Endothelial cell of umbilical vein (primary cell): Measurements from ENCODE around the gene NFIA. TPM values are rescaled to one million over a fixed set of nuclear protein-coding genes. Genes with fewer than 3 reads are reported as not detected.

Experiments
- BruUV-seq: library from RNA; stranded (reverse); fragments of 400-500 nt; replicated peaks from 2 replicates; lab custom pipeline; 2021; lab: Mats Ljungman, UMichigan
- CTCF ChIA-PET: fragments of 300-600, 350-600 bp; sonication (Branson Sonifier 250); formaldehyde crosslinking; loops from one replicate; lab custom pipeline; 2021; ENCODE audit warnings: antibody characterized with exemption, inconsistent platforms; lab: Charles Lee
- POLR2A ChIA-PET: fragments of 300-600, 350-600 bp; sonication (Branson Sonifier 250); formaldehyde crosslinking; loops from one replicate; lab custom pipeline; 2021; ENCODE audit warnings: antibody characterized with exemption, inconsistent platforms; lab: Charles Lee
- DNase-seq: peaks from one replicate; pipeline ENCODE4 v3.0.0-alpha.2; 2011; ENCODE audit warnings: low read depth, low spot score
- FAIRE-seq: peaks from 2 replicates; lab custom pipeline; 2011; peaks lifted over from hg19 to GRCh38; lab: Jason Lieb, UNC
- H2AFZ ChIP-seq: 2 replicates; pipeline ENCODE4 v1.6.0; 2012; ENCODE audit warnings: low read depth, low read length, control low read depth, inconsistent platforms
- H3K27ac ChIP-seq: 2 replicates; pipeline ENCODE4 v1.5.1; 2011; ENCODE audit warnings: low read depth, mild to moderate bottlenecking, control low read depth, low read length, moderate library complexity; ENCODE audit not compliant: insufficient read depth
- H3K27me3 ChIP-seq, 2 experiments: 2 replicates each; pipeline versions ENCODE4 v1.6.0 to v1.6.1; 2011; ENCODE audit warnings: low read length in 2 of 2, mixed read lengths in 1 of 2; ENCODE audit not compliant: control insufficient read depth in 2 of 2, insufficient read depth in 2 of 2
- H3K36me3 ChIP-seq, 2 experiments: 2 replicates in 1 of 2; 3 replicates in 1 of 2; pipeline ENCODE4 v1.5.1; 2011; ENCODE audit warnings: low read length in 2 of 2, mild to moderate bottlenecking in 1 of 2, moderate library complexity in 1 of 2; ENCODE audit not compliant: control insufficient read depth in 2 of 2, insufficient read depth in 2 of 2; ENCODE audit errors: extremely low read depth in 1 of 2
- H3K4me1 ChIP-seq: 3 replicates; pipeline ENCODE4 v1.5.1; 2011; ENCODE audit warnings: mild to moderate bottlenecking, low read length; ENCODE audit not compliant: control insufficient read depth, insufficient read depth; ENCODE audit errors: extremely low read depth
- H3K4me2 ChIP-seq: 2 replicates; pipeline ENCODE4 v1.6.1; 2011; ENCODE audit warnings: low read length, control low read depth, mixed read lengths; ENCODE audit not compliant: insufficient read depth
- H3K4me3 ChIP-seq, 3 experiments: fragments of 200-600 bp in 1 of 3; sonication (generic), shearing (Covaris generic) in 1 of 3; replicated peaks in 1 of 3; 2 replicates each; pipeline ENCODE4 v1.5.1; 2011 to 2016; ENCODE audit warnings: control low read depth in 3 of 3, low read length in 3 of 3, mild to moderate bottlenecking in 2 of 3, inconsistent platforms in 1 of 3, low read depth in 1 of 3, moderate library complexity in 1 of 3; ENCODE audit not compliant: insufficient read depth in 1 of 3
- H3K79me2 ChIP-seq: 2 replicates; pipeline ENCODE4 v1.6.0; 2012; ENCODE audit warnings: low read length, inconsistent platforms; ENCODE audit not compliant: control insufficient read depth, insufficient read depth
- H3K9ac ChIP-seq: replicated peaks from 2 replicates; pipeline ENCODE3; 2011; ENCODE audit warnings: low read length, control low read depth; ENCODE audit not compliant: insufficient read depth; ENCODE audit errors: extremely low read depth
- H3K9me1 ChIP-seq: replicated peaks from 3 replicates; pipeline ENCODE4 v1.6.0; 2011; ENCODE audit warnings: mild to moderate bottlenecking, low read length; ENCODE audit not compliant: control insufficient read depth, insufficient read depth; ENCODE audit errors: extremely low read depth
- H3K9me3 ChIP-seq: replicated peaks from 2 replicates; pipeline ENCODE4 v1.5.1; 2012; ENCODE audit warnings: low read length, inconsistent platforms; ENCODE audit not compliant: control insufficient read depth, insufficient read depth
- H4K20me1 ChIP-seq: replicated peaks from 2 replicates; pipeline ENCODE3; 2011; ENCODE audit warnings: mild to moderate bottlenecking, low read length; ENCODE audit not compliant: control insufficient read depth, insufficient read depth; ENCODE audit errors: extremely low read depth
- CTCF ChIP-seq, 2 donors: IDR thresholded peaks; 1 replicate in 1 of 2; 2 replicates in 1 of 2; pipeline ENCODE4 v1.5.1; 2011; ENCODE audit warnings: low read length in 2 of 2, mild to moderate bottlenecking in 2 of 2, moderate library complexity in 2 of 2, control low read depth in 1 of 2, inconsistent platforms in 1 of 2, low read depth in 1 of 2; ENCODE audit not compliant: insufficient read depth in 1 of 2; ENCODE audit errors: extremely low read depth in 1 of 2
- GATA2 ChIP-seq: IDR thresholded peaks from 2 replicates; pipeline ENCODE4 v1.7.0; 2011; ENCODE audit warnings: low read depth, mild to moderate bottlenecking, moderate library complexity, mixed read lengths, low read length; ENCODE audit not compliant: insufficient read length, insufficient read depth
- JUN ChIP-seq: IDR thresholded peaks from 2 replicates; pipeline ENCODE4 v1.6.1; 2011; ENCODE audit warnings: borderline replicate concordance, low read depth; ENCODE audit not compliant: insufficient read length, insufficient read depth
- dilution Hi-C: fragments of 300-500 bp; cut with MboI; formaldehyde crosslinking; loops from one replicate; pipeline ENCODE4 v1.15.0; 2019; ENCODE audit warnings: low sequenced_read_pairs; ENCODE audit not compliant: extremely low pct_ligation_motif_present
- intact Hi-C: fragments of 100-400 bp; cut with micrococcal nuclease; formaldehyde crosslinking; loops from one replicate; pipeline ENCODE4 v1.10.0; 2022
- polyA plus RNA-seq, 4 experiments: library from polyadenylated mRNA; depleted of rRNA in 3 of 4; stranded (reverse) in 3 of 4; unstranded in 1 of 4; fragments of >200 nt; gene quantifications; 2 replicates each; pipeline versions ENCODE4 v1.2.1 to v1.2.3, GENCODE V29; 2011 to 2012; ENCODE audit warnings: missing spikeins in 1 of 4
- total RNA-seq: library from RNA; stranded (reverse); gene quantifications from 2 replicates; pipeline ENCODE4 v1.2.3, GENCODE V29; 2021
- TF ChIP-seq, protein P1 (sequence below): IDR thresholded peaks from 2 replicates; pipeline ENCODE4 v1.6.1; 2011; ENCODE audit not compliant: insufficient read depth, insufficient read length

Gene NFIA
- total and polyA plus RNA-seq, 2 donors (not counting 3 experiments of a cell fraction or from before 2014, with no cell fraction given) = 25.5 to 47.0 TPM

DNA sequence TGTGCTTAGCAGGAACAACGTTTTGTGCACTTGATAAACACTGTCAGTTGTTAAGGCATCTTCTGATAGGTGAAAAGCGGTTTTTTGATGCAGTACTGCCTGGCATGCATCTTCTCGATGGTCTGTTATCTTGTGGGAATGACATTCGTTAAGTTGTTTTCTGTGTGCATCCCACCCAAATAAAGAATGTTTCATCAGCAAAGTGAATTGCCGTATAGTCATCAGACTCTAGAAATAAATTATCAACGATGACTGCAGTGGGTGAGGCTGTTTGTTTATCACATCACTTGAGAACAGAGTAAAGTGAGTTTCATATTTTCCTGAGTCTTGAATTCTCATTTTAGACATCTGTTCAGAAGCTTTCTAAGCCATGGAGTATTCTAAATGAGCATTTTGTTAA, 34.1 kb downstream of the NFIA start:
- Histone ChIP-seq H3K27ac (no peak overlapping the region), H3K27me3 (no peaks in the 10 kb centered on the region), H3K4me1 (no peaks in the 10 kb centered on the region), H3K9me1 (no peaks in the 10 kb centered on the region), H3K4me3 (no peak overlapping the region), H3K79me2 (peaks cover 9% of the 10 kb centered on the region), H3K9me3 (no peaks in the 10 kb centered on the region), H2AFZ (no peak overlapping the region), H4K20me1 (peaks cover under 1% of the 10 kb centered on the region), H3K9ac (no peak overlapping the region), H3K4me2 (no peak overlapping the region), H3K36me3 (no peaks in the 10 kb centered on the region)
- ChIA-PET POLR2A (no interaction called here), CTCF (no interaction called here)
- no TSS peak for BruUV-seq
- no peak for DNase-seq
- dilution Hi-C loops = no loop called here
- TF ChIP-seq JUN = no peak
- TF ChIP-seq, protein P1, sequence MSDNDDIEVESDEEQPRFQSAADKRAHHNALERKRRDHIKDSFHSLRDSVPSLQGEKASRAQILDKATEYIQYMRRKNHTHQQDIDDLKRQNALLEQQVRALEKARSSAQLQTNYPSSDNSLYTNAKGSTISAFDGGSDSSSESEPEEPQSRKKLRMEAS = no peak
- no peak for TF ChIP-seq CTCF (IDR thresholded peaks at IDR 0.05; ENCODE audit: extremely low read depth in 1 of 2, insufficient read depth in 1 of 2, low read depth in 1 of 2, low read length in 2 of 2)
- no peak for FAIRE-seq
- intact Hi-C loops = no loop called here

DNA sequence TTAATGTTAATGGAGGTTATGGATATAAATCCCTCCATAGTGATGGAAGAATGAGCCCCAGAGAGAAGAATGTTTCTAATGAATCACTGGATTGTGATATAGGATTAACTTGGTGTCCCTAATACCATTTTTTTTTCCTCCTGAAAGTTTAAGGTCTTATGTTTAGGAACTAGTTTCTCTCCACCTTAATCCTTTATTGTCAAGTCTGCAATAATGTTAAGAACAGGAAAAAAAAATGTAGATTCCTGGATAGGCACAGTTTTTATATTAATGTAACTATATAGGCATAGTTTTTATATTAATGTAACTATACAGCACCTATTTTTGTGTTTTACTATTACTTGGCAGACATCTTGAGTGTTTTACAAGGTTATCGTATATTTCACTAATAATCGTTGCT, 34.9 kb downstream of the NFIA start:
- CTCF ChIA-PET = no interaction called here
- H4K20me1 ChIP-seq = no peaks in the 10 kb centered on the region

More for the DNA sequence above, 34.9 kb downstream of the NFIA start:
- Histone ChIP-seq H3K9me3 (no peaks in the 10 kb centered on the region), H3K79me2 (peaks cover 13% of the 10 kb centered on the region), H3K4me2 (no peak overlapping the region), H3K27me3 (no peaks in the 10 kb centered on the region), H3K27ac (no peak overlapping the region), H3K4me3 (no peak overlapping the region), H3K4me1 (no peaks in the 10 kb centered on the region), H3K9me1 (no peaks in the 10 kb centered on the region), H2AFZ (no peak overlapping the region), H3K36me3 (no peaks in the 10 kb centered on the region), H3K9ac (no peak overlapping the region)
- no peak for TF ChIP-seq GATA2
- intact Hi-C loops (no loop called here), dilution Hi-C loops (no loop called here)
- POLR2A ChIA-PET = no interaction called here
- FAIRE-seq (no peak), DNase-seq (no peak)
- no TSS peak for BruUV-seq
